IPS-11a (cell line): ENCODE measurements around the gene FOXK1.

Experiments used
- H3K4me3 ChIP-seq: one replicate; pipeline ENCODE4 v1.5.1; 2013; ENCODE audit warnings: low read depth, low read length, control low read depth

Gene FOXK1

GRCh38 chr7:4720225-4720624 is 38.1 kb downstream of the FOXK1 start:
- H3K4me3 ChIP-seq, result no peak overlapping the region

- no peak overlapping the region for H3K4me3 ChIP-seq
These were observed 40.2 kb downstream of the FOXK1 start for GRCh38 chr7:4722308-4722707.

- H3K4me3 ChIP-seq, result no peak overlapping the region
These were observed 41.0 kb downstream of the FOXK1 start for GRCh38 chr7:4722960-4723630.

GRCh38 chr7:4724648-4725013 is 42.5 kb downstream of the FOXK1 start:
- no peak overlapping the region for H3K4me3 ChIP-seq

GRCh38 chr7:4725014-4725849 is 43.1 kb downstream of the FOXK1 start:
- H3K4me3 ChIP-seq, result no peak overlapping the region

- H3K4me3 ChIP-seq, result no peak overlapping the region
These were observed 43.9 kb downstream of the FOXK1 start for GRCh38 chr7:4725850-4726450.

GRCh38 chr7:4726566-4726965 is 44.5 kb downstream of the FOXK1 start:
- no peak overlapping the region for H3K4me3 ChIP-seq

GRCh38 chr7:4727914-4728705 is 46.0 kb downstream of the FOXK1 start:
- H3K4me3 ChIP-seq, result no peak overlapping the region

- H3K4me3 ChIP-seq, result no peak overlapping the region
These were observed 47.2 kb downstream of the FOXK1 start for GRCh38 chr7:4729266-4729665.

GRCh38 chr7:4730276-4730675 is 48.2 kb downstream of the FOXK1 start:
- no peak overlapping the region for H3K4me3 ChIP-seq

- H3K4me3 ChIP-seq, result no peak overlapping the region
These were observed 48.9 kb downstream of the FOXK1 start for GRCh38 chr7:4730971-4731370.

- H3K4me3 ChIP-seq, result no peak overlapping the region
These were observed 49.7 kb downstream of the FOXK1 start for GRCh38 chr7:4731803-4732202.

- H3K4me3 ChIP-seq, result no peak overlapping the region
These were observed 51.9 kb downstream of the FOXK1 start for GRCh38 chr7:4733936-4734528.

GRCh38 chr7:4734587-4735345 is 52.7 kb downstream of the FOXK1 start:
- H3K4me3 ChIP-seq, result no peak overlapping the region

- no peak overlapping the region for H3K4me3 ChIP-seq
These were observed 55.2 kb downstream of the FOXK1 start for GRCh38 chr7:4737300-4737699.

GRCh38 chr7:4738711-4739527 is 56.8 kb downstream of the FOXK1 start:
- no peak overlapping the region for H3K4me3 ChIP-seq

- H3K4me3 ChIP-seq, result no peak overlapping the region
These were observed 57.5 kb downstream of the FOXK1 start for GRCh38 chr7:4739528-4739992.

GRCh38 chr7:4740796-4741195 is 58.7 kb downstream of the FOXK1 start:
- H3K4me3 ChIP-seq, result no peak overlapping the region

- no peak overlapping the region for H3K4me3 ChIP-seq
These were observed 60.0 kb downstream of the FOXK1 start for GRCh38 chr7:4742051-4742573.
